ENCODE data around the gene MFGE8. TPM values are rescaled to one million over a fixed set of nuclear protein-coding genes. Genes with fewer than 3 reads are reported as not detected.

MFGE8 gene
- total and polyA plus RNA-seq, 9 of the 15 experiments (the other 6 are each of a cell fraction or from before 2014, with no cell fraction given), result 2.3 to 142 (median 62.3) TPM

DNA sequence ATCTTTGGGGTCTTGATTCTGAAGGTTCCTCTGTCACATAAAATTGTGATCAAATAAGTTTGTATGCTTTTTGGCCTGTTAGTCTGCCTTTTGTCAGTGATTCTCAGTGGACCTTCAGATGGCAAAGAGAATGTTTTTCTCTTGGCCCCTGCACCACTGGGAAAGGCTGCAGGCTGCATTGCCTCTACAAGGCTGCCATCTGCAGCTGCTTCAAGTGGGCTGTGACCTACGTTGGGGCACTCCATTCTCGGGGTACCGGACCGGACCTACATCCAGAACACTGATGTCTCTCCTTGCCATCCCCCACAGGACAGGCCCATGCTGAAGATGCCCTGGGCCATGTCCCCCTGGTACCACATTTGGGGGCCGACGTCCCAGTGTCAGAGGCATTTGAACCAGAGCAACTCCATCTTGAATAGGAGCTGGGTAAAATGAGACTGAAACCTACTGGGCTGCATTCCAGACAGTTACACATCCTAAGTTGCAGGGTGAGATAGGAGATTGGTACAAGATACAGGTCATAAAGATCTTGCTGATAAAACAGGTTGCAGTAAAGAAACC is 37.5 kb upstream of the MFGE8 start (continued):
- TF ChIP-seq PYGO2 (tag; IDR thresholded peaks at IDR 0.05) (peak; percentile 76), TSC22D4 (tag; IDR thresholded peaks at IDR 0.05) (no peak), ZNF146 (CRISPR knock-in tag; IDR thresholded peaks at IDR 0.05; ENCODE audit: unreplicated experiment) (no peak), ZNF79 (CRISPR knock-in tag; IDR thresholded peaks at IDR 0.05; ENCODE audit: low read depth) (peak; percentile 70; the same call in 1 of the 2 replicates), RBBP5 (IDR thresholded peaks at IDR 0.05; ENCODE audit: borderline replicate concordance, insufficient read depth, low read length, poor library complexity, severe bottlenecking) (no peak), PTRF (tag; IDR thresholded peaks at IDR 0.05) (0 out of 2 replicates have a peak, but pooled peaks have one; percentile 53), SMAD3 (CRISPR knock-in tag; conservative IDR thresholded peaks at IDR 0.05) (peak; percentile 73; the same call in 1 of the 2 replicates), SRF (CRISPR knock-in tag; IDR thresholded peaks at IDR 0.05) (no peak), CEBPG (CRISPR knock-in tag; IDR thresholded peaks at IDR 0.05) (no peak), CEBPG (tag; conservative IDR thresholded peaks at IDR 0.05 in 1 of 2, IDR thresholded peaks at IDR 0.05 in 1 of 2) (no peak), RUNX1 (IDR thresholded peaks at IDR 0.05; ENCODE audit: low read depth) (no peak), ZC3H8 (IDR thresholded peaks at IDR 0.05) (no peak), ZNF239 (CRISPR knock-in tag; IDR thresholded peaks at IDR 0.05) (peak; percentile 71), ZNF699 (CRISPR knock-in tag; IDR thresholded peaks at IDR 0.05; ENCODE audit: insufficient replicate concordance) (no peak), E2F6 (IDR thresholded peaks at IDR 0.05; ENCODE audit: borderline replicate concordance in 1 of 2, extremely low read depth in 1 of 2, insufficient read depth in 1 of 2, insufficient read length in 1 of 2, low read depth in 1 of 2, low read length in 1 of 2, poor library complexity in 1 of 2, severe bottlenecking in 1 of 2) (no peak)

Measured in K562 (cell line).